Measurements from ENCODE around the gene ALDH5A1. TPM values are rescaled to one million over a fixed set of nuclear protein-coding genes. Genes with fewer than 3 reads are reported as not detected.
A peak's percentile ranks its signal among the peaks of the same experiment; 100 is the strongest.

ALDH5A1 gene
- total and polyA plus RNA-seq, 10 of the 15 experiments (the other 5 are each of a cell fraction or from before 2014, with no cell fraction given): 2.6 to 13.8 (median 9.3) TPM

- TF ChIP-seq MLLT1 (IDR thresholded peaks at IDR 0.05) (peak; percentile 63), ZNF687 (IDR thresholded peaks at IDR 0.05) (peak; percentile 26), IKZF2 (IDR thresholded peaks at IDR 0.05) (peak; percentile 40 to 73; a peak in 3 of 4 replicates), POU2F2 (IDR thresholded peaks at IDR 0.05; ENCODE audit: borderline replicate concordance, low read depth, low read length) (peak; percentile 77; the same call in 2 of the 3 replicates), RUNX3 (IDR thresholded peaks at IDR 0.05; ENCODE audit: low read length) (peak; percentile 19; the same call in 1 of the 2 replicates)
Observed at GRCh38 chr6:24517659-24518543, 23.1 kb downstream of the ALDH5A1 start (continued).
